Astrocyte (in vitro differentiated cells and primary cell): ENCODE results near the gene NTRK1. TPM values are rescaled to one million over a fixed set of nuclear protein-coding genes. Genes with fewer than 3 reads are reported as not detected.

Experiments
- DNase-seq: peaks from one replicate; pipeline ENCODE4 v3.0.0-alpha.2; 2010; ENCODE audit warnings: low read depth
- FAIRE-seq: peaks from 2 replicates; lab custom pipeline; 2011; peaks lifted over from hg19 to GRCh38; lab: Jason Lieb, UNC
- H2AFZ ChIP-seq: 2 replicates; pipeline ENCODE4 v1.6.0; 2012; ENCODE audit warnings: low read depth, low read length, inconsistent platforms
- H3K27ac ChIP-seq: 2 replicates; pipeline ENCODE4 v1.5.1; 2011; ENCODE audit warnings: low read depth, low read length, inconsistent platforms
- H3K27me3 ChIP-seq: 2 replicates; pipeline ENCODE4 v1.6.0; 2011; ENCODE audit warnings: low read length, inconsistent platforms; ENCODE audit not compliant: insufficient read depth
- H3K36me3 ChIP-seq: 2 replicates; pipeline ENCODE4 v1.5.1; 2011; ENCODE audit warnings: low read length, inconsistent platforms; ENCODE audit not compliant: insufficient read depth
- H3K4me1 ChIP-seq: 2 replicates; pipeline ENCODE4 v1.5.1; 2011; ENCODE audit warnings: low read length, inconsistent platforms; ENCODE audit not compliant: insufficient read depth
- H3K4me2 ChIP-seq: 2 replicates; pipeline ENCODE4 v1.6.0; 2012; ENCODE audit warnings: low read length, inconsistent platforms
- H3K4me3 ChIP-seq: 2 replicates; pipeline ENCODE4 v1.5.1; 2011; ENCODE audit warnings: low read depth, mild to moderate bottlenecking, low read length, inconsistent platforms; ENCODE audit not compliant: insufficient read depth
- H3K79me2 ChIP-seq: 2 replicates; pipeline ENCODE4 v1.6.0; 2012; ENCODE audit warnings: mild to moderate bottlenecking, low read length, inconsistent platforms; ENCODE audit not compliant: insufficient read depth
- H3K9ac ChIP-seq: 2 replicates; pipeline ENCODE4 v1.6.0; 2012; ENCODE audit warnings: mild to moderate bottlenecking, low read length, inconsistent platforms
- H3K9me3 ChIP-seq: 2 replicates; pipeline ENCODE4 v1.5.1; 2012; ENCODE audit warnings: low read depth, mild to moderate bottlenecking, low read length, inconsistent platforms; ENCODE audit not compliant: insufficient read depth
- H4K20me1 ChIP-seq: 2 replicates; pipeline ENCODE4 v1.6.0; 2012; ENCODE audit warnings: low read length, inconsistent platforms; ENCODE audit not compliant: insufficient read depth
- H3K27ac Mint-ChIP-seq: one replicate; pipeline ENCODE4 v1.8.0; 2021; ENCODE audit warnings: mild to moderate bottlenecking, mixed read lengths; ENCODE audit not compliant: unreplicated experiment
- H3K27me3 Mint-ChIP-seq: one replicate; pipeline ENCODE4 v1.8.0; 2021; ENCODE audit warnings: low read depth, mixed read lengths; ENCODE audit not compliant: unreplicated experiment
- H3K36me3 Mint-ChIP-seq: one replicate; pipeline ENCODE4 v1.8.0; 2021; ENCODE audit warnings: low read depth, mixed read lengths; ENCODE audit not compliant: unreplicated experiment
- H3K4me1 Mint-ChIP-seq: one replicate; pipeline ENCODE4 v1.8.0; 2021; ENCODE audit warnings: low read depth, mixed read lengths; ENCODE audit not compliant: unreplicated experiment
- H3K4me3 Mint-ChIP-seq: one replicate; pipeline ENCODE4 v1.8.0; 2021; ENCODE audit warnings: mild to moderate bottlenecking, moderate library complexity, mixed read lengths; ENCODE audit not compliant: unreplicated experiment
- H3K9me3 Mint-ChIP-seq: one replicate; pipeline ENCODE4 v1.8.0; 2021; ENCODE audit warnings: mild to moderate bottlenecking, mixed read lengths; ENCODE audit not compliant: unreplicated experiment
- EZH2 ChIP-seq: IDR thresholded peaks from 2 replicates; pipeline ENCODE4 v1.6.1; 2012; ENCODE audit warnings: mild to moderate bottlenecking, low read length, inconsistent platforms; ENCODE audit not compliant: insufficient read depth
- total RNA-seq: library from RNA; stranded (reverse); gene quantifications from 2 replicates; pipeline ENCODE4 v1.2.1, GENCODE V29; 2021
- TF ChIP-seq, protein P1 (sequence below): IDR thresholded peaks from 2 replicates; pipeline ENCODE4 v1.5.1; 2011; ENCODE audit warnings: low read depth, mild to moderate bottlenecking, inconsistent platforms, low read length, moderate library complexity; ENCODE audit not compliant: insufficient read depth

Gene NTRK1
- total RNA-seq, 1 donor from 2014 or later = 0.27 TPM

DNA sequence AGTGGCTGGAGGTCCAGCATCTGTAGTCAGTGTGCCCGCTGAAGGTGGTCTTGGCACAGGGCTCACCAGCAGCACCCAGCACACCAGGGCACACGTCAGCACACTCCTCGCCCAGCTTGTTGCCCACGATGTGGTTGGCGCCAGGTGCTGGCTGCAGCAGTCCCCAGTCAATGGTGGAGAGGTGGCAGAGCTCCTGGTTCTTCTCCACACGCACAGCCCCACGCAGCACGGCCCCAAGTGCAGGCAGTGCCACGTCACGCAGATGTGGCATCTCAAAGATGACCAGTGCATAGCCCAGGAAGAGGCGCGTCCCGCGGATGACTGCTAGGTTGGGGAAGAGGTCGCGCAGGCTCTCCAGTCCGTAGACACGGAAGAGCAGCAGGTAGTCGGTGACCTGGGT is 6.9 kb upstream of the NTRK1 start:
- FAIRE-seq = no peak
- H3K9me3 Mint-ChIP-seq = peaks cover 5% of the 10 kb centered on the region
- Histone ChIP-seq H3K9me3 (no peaks in the 10 kb centered on the region), H3K27me3 (peaks cover 37% of the 10 kb centered on the region), H4K20me1 (no peaks in the 10 kb centered on the region), H3K9ac (no peak overlapping the region), H3K27ac (no peak overlapping the region), H3K79me2 (no peaks in the 10 kb centered on the region), H2AFZ (no peak overlapping the region), H3K36me3 (no peaks in the 10 kb centered on the region), H3K4me1 (no peaks in the 10 kb centered on the region), H3K4me2 (no peak overlapping the region), H3K4me3 (no peak overlapping the region)
- no peak for DNase-seq
- no peak overlapping the region for H3K27ac Mint-ChIP-seq
- TF ChIP-seq EZH2 = no peak
- TF ChIP-seq, protein P1, sequence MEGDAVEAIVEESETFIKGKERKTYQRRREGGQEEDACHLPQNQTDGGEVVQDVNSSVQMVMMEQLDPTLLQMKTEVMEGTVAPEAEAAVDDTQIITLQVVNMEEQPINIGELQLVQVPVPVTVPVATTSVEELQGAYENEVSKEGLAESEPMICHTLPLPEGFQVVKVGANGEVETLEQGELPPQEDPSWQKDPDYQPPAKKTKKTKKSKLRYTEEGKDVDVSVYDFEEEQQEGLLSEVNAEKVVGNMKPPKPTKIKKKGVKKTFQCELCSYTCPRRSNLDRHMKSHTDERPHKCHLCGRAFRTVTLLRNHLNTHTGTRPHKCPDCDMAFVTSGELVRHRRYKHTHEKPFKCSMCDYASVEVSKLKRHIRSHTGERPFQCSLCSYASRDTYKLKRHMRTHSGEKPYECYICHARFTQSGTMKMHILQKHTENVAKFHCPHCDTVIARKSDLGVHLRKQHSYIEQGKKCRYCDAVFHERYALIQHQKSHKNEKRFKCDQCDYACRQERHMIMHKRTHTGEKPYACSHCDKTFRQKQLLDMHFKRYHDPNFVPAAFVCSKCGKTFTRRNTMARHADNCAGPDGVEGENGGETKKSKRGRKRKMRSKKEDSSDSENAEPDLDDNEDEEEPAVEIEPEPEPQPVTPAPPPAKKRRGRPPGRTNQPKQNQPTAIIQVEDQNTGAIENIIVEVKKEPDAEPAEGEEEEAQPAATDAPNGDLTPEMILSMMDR = no peak
- peaks cover 3% of the 10 kb centered on the region for H3K4me1 Mint-ChIP-seq
- no peak overlapping the region for H3K4me3 Mint-ChIP-seq
- H3K36me3 Mint-ChIP-seq = peaks cover 2% of the 10 kb centered on the region
- H3K27me3 Mint-ChIP-seq = peaks cover 80% of the 10 kb centered on the region

DNA sequence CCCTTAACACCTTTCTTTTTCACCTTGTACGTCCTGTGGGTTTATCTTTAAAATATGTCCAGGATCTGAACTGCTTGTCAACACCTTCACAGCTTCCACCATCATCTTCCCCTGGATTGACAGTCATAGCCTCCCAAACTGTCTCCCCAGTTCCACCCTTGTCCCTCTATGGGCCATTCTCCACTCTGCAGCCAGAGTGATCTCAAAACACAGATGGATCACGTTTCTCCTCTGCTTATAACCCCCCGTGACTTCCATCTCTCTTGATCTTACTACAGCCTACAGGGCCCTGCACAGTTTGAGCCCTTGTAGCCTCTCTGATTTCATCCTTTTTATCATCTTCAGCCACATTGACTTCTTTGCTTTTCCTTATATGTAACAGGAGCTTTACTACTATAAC is 6.0 kb upstream of the NTRK1 start:
- FAIRE-seq (no peak), DNase-seq (no peak)
- no peaks in the 10 kb centered on the region for H3K9me3 ChIP-seq
- H3K79me2 ChIP-seq = no peaks in the 10 kb centered on the region
- H3K27ac Mint-ChIP-seq = no peak overlapping the region
- no peak overlapping the region for H3K4me3 Mint-ChIP-seq
- H2AFZ ChIP-seq = no peak overlapping the region
- H3K36me3 Mint-ChIP-seq = peaks cover 2% of the 10 kb centered on the region
- no peaks in the 10 kb centered on the region for H4K20me1 ChIP-seq
- no peak overlapping the region for H3K4me2 ChIP-seq
- H3K4me1 ChIP-seq = peaks cover 8% of the 10 kb centered on the region
- TF ChIP-seq, protein P1 = no peak
- no peak for TF ChIP-seq EZH2
- H3K36me3 ChIP-seq = no peaks in the 10 kb centered on the region
- H3K9ac ChIP-seq = no peak overlapping the region
- peaks cover 37% of the 10 kb centered on the region for H3K27me3 ChIP-seq
- no peak overlapping the region for H3K27ac ChIP-seq
- H3K27me3 Mint-ChIP-seq = peaks cover 75% of the 10 kb centered on the region
- no peak overlapping the region for H3K4me3 ChIP-seq
- H3K9me3 Mint-ChIP-seq = peaks cover 5% of the 10 kb centered on the region
- peaks cover 4% of the 10 kb centered on the region for H3K4me1 Mint-ChIP-seq

DNA sequence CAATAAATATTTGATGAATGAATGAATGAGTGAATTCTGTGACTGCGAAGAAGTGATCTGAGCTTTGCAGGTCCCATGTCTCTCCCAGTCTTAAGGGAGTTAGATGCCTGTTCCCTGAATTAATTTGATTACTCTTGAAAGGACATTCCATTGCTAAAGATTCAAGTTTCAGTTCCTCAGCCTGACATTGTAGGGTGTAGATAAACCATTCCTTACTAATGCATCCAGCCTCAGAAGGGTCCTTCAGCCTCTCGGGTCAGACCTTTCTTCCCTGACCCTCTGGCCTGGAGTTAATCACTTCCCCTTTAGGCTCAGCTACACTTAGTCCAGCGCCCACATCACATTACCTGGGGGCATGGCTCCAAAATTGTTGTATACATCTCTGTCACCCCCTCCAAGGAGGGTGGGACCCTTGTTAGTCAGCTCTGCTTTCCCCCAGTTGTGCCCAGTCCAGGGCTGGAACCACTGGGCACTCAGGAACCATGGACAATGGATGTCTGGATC is 4.3 kb upstream of the NTRK1 start:
- Mint-ChIP-seq H3K9me3 (peaks cover 5% of the 10 kb centered on the region), H3K4me1 (peaks cover 7% of the 10 kb centered on the region), H3K36me3 (peaks cover 2% of the 10 kb centered on the region), H3K4me3 (no peak overlapping the region), H3K27me3 (peaks cover 72% of the 10 kb centered on the region), H3K27ac (no peak overlapping the region)
- FAIRE-seq = no peak
- H3K4me3 ChIP-seq = no peak overlapping the region
- no peak overlapping the region for H3K4me2 ChIP-seq
- H4K20me1 ChIP-seq = no peaks in the 10 kb centered on the region
- no peaks in the 10 kb centered on the region for H3K79me2 ChIP-seq
- peaks cover 43% of the 10 kb centered on the region for H3K27me3 ChIP-seq
- H3K9me3 ChIP-seq = no peaks in the 10 kb centered on the region
- no peak overlapping the region for H3K9ac ChIP-seq
- H3K4me1 ChIP-seq = peaks cover 16% of the 10 kb centered on the region
- H3K36me3 ChIP-seq = no peaks in the 10 kb centered on the region
- no peak overlapping the region for H2AFZ ChIP-seq
- no peak overlapping the region for H3K27ac ChIP-seq
- DNase-seq = no peak
- TF ChIP-seq, protein P1 = no peak
